Measurements from ENCODE around the gene GATB.

GATB gene

DNA sequence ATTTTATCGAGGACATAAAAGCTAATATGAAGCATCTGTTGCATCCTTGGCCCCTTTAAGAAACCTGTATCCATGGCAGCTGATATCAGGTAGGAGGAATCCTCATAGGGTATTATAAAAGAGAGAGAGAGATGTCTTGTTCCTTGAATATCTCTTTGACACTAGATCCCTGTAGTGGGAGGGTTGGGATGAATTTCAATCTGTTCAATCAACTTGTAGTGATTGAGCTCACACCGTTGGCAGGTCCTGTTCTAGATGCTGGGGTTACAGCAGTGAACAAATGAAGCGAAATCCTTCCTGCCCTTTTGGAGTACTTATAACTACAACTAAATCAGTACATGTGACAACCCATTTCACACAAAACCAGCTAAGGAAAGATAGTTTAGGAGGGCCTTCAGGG is 35.3 kb upstream of the GATB start:
- no peak overlapping the region for H3K4me3 ChIP-seq (replicated peaks; ENCODE audit: low read depth, low read length)
- no peaks in the 10 kb centered on the region for H3K27me3 ChIP-seq (replicated peaks; ENCODE audit: control insufficient read depth, insufficient read depth, low read length)
- TF ChIP-seq, protein P1, sequence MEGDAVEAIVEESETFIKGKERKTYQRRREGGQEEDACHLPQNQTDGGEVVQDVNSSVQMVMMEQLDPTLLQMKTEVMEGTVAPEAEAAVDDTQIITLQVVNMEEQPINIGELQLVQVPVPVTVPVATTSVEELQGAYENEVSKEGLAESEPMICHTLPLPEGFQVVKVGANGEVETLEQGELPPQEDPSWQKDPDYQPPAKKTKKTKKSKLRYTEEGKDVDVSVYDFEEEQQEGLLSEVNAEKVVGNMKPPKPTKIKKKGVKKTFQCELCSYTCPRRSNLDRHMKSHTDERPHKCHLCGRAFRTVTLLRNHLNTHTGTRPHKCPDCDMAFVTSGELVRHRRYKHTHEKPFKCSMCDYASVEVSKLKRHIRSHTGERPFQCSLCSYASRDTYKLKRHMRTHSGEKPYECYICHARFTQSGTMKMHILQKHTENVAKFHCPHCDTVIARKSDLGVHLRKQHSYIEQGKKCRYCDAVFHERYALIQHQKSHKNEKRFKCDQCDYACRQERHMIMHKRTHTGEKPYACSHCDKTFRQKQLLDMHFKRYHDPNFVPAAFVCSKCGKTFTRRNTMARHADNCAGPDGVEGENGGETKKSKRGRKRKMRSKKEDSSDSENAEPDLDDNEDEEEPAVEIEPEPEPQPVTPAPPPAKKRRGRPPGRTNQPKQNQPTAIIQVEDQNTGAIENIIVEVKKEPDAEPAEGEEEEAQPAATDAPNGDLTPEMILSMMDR (IDR thresholded peaks at IDR 0.05; ENCODE audit: insufficient read depth, low read length, poor library complexity, severe bottlenecking), result no peak
- no peak for DNase-seq (ENCODE audit: extremely low read depth, insufficient read length)
- H3K36me3 ChIP-seq (ENCODE audit: control insufficient read depth, insufficient read depth, low read length), result no peaks in the 10 kb centered on the region

- TF ChIP-seq, protein P1 (IDR thresholded peaks at IDR 0.05; ENCODE audit: insufficient read depth, low read length, poor library complexity, severe bottlenecking), result no peak
- no peaks in the 10 kb centered on the region; the same call in 1 of the 2 replicates for H3K27me3 ChIP-seq (replicated peaks; ENCODE audit: control insufficient read depth, insufficient read depth, low read length)
- H3K4me3 ChIP-seq (replicated peaks; ENCODE audit: low read depth, low read length), result no peak overlapping the region
- no peak for DNase-seq (ENCODE audit: extremely low read depth, insufficient read length)
- H3K36me3 ChIP-seq (ENCODE audit: control insufficient read depth, insufficient read depth, low read length), result no peaks in the 10 kb centered on the region
Observed at GRCh38 chr4:151792995-151793394, 32.2 kb upstream of the GATB start.

GRCh38 chr4:151792530-151792929 is 31.7 kb upstream of the GATB start:
- Histone ChIP-seq H3K4me3 (replicated peaks; ENCODE audit: low read depth, low read length) (no peak overlapping the region), H3K36me3 (ENCODE audit: control insufficient read depth, insufficient read depth, low read length) (no peaks in the 10 kb centered on the region), H3K27me3 (replicated peaks; ENCODE audit: control insufficient read depth, insufficient read depth, low read length) (no peaks in the 10 kb centered on the region; the same call in 1 of the 2 replicates)
- TF ChIP-seq, protein P1 (IDR thresholded peaks at IDR 0.05; ENCODE audit: insufficient read depth, low read length, poor library complexity, severe bottlenecking), result no peak
- no peak for DNase-seq (ENCODE audit: extremely low read depth, insufficient read length)

- H3K4me3 ChIP-seq (replicated peaks; ENCODE audit: low read depth, low read length), result no peak overlapping the region
- H3K36me3 ChIP-seq (ENCODE audit: control insufficient read depth, insufficient read depth, low read length), result no peaks in the 10 kb centered on the region
- TF ChIP-seq, protein P1 (IDR thresholded peaks at IDR 0.05; ENCODE audit: insufficient read depth, low read length, poor library complexity, severe bottlenecking), result no peak
- H3K27me3 ChIP-seq (replicated peaks; ENCODE audit: control insufficient read depth, insufficient read depth, low read length), result peaks cover 2% of the 10 kb centered on the region
- no peak for DNase-seq (ENCODE audit: extremely low read depth, insufficient read length)
Observed at GRCh38 chr4:151788021-151788420, 27.2 kb upstream of the GATB start.

- no peak overlapping the region for H3K4me3 ChIP-seq (replicated peaks; ENCODE audit: low read depth, low read length)
- TF ChIP-seq, protein P1 (IDR thresholded peaks at IDR 0.05; ENCODE audit: insufficient read depth, low read length, poor library complexity, severe bottlenecking), result no peak
- H3K27me3 ChIP-seq (replicated peaks; ENCODE audit: control insufficient read depth, insufficient read depth, low read length), result peaks cover 2% of the 10 kb centered on the region
- DNase-seq (ENCODE audit: extremely low read depth, insufficient read length), result no peak
- H3K36me3 ChIP-seq (ENCODE audit: control insufficient read depth, insufficient read depth, low read length), result no peaks in the 10 kb centered on the region
Observed at GRCh38 chr4:151786158-151786495, 25.3 kb upstream of the GATB start.

DNA sequence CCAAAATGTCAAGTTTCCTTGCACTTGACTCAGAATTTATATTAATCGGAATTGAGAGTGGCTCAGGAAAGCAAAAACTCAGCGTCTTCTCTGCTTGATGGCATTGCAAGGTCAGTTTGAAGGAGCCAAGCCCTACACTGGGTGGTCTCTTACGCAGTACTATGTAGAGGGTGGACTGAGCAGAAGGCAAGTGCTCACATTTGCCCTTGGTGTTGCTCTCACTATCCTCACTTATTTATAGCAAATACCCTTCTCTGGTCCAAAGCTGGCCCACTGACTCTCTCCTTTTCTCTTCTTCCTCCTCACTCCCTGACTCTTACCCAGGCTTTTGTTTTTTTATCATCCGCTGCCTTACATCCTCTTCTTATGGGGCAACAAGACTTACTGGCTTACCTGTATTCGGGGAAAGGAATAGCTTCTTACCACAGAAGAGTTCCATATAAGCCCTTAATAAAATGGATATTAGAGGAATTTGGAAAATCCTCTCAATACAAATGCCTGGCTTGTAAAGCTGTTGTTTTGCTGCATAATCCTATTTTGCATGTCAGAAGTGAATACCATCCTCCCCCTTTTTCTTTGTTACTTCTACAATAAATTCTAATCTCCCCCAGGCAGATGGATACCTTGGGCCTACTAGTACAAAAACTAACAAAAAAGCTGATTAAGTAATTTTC is 24.8 kb upstream of the GATB start:
- no peak for DNase-seq (ENCODE audit: extremely low read depth, insufficient read length)
- TF ChIP-seq, protein P1 (IDR thresholded peaks at IDR 0.05; ENCODE audit: insufficient read depth, low read length, poor library complexity, severe bottlenecking), result no peak
- peaks cover 4% of the 10 kb centered on the region for H3K27me3 ChIP-seq (replicated peaks; ENCODE audit: control insufficient read depth, insufficient read depth, low read length)
- H3K36me3 ChIP-seq (ENCODE audit: control insufficient read depth, insufficient read depth, low read length), result no peaks in the 10 kb centered on the region
- H3K4me3 ChIP-seq (replicated peaks; ENCODE audit: low read depth, low read length), result no peak overlapping the region
